Colonic mucosa (tissue), 4 donors: ENCODE measurements around the gene PKD1. TPM values are rescaled to one million over a fixed set of nuclear protein-coding genes. Genes with fewer than 3 reads are reported as not detected.

ENCODE experiments used
- DNase-seq: peaks from one replicate; pipeline ENCODE4 v3.0.0-alpha.2; 2020
- H3K27ac ChIP-seq: fragments of 200-600 bp; one replicate; pipeline ENCODE4 v1.8.0; 2021
- H3K27me3 ChIP-seq: fragments of 200-600 bp; one replicate; pipeline ENCODE4 v1.8.0; 2021
- H3K36me3 ChIP-seq: fragments of 200-600 bp; one replicate; pipeline ENCODE4 v1.8.0; 2021
- H3K4me1 ChIP-seq: fragments of 200-600 bp; one replicate; pipeline ENCODE4 v1.8.0; 2021; ENCODE audit warnings: mild to moderate bottlenecking
- H3K4me3 ChIP-seq: fragments of 200-600 bp; one replicate; pipeline ENCODE4 v1.8.0; 2021
- H3K9ac ChIP-seq, 2 donors: one replicate each; pipeline ENCODE4 v1.7.0; 2013; ENCODE audit warnings: control low read depth in 2 of 2, low read depth in 2 of 2, low read length in 2 of 2
- H3K9me3 ChIP-seq: fragments of 200-600 bp; one replicate; pipeline ENCODE4 v1.8.0; 2021
- CTCF ChIP-seq: fragments of 200-600 bp; IDR thresholded peaks from one replicate; pipeline ENCODE4 v1.8.0; 2022; ENCODE audit warnings: antibody characterized with exemption, mild to moderate bottlenecking
- intact Hi-C: fragments of 100-400 bp; cut with DNase I; formaldehyde crosslinking; loops from one replicate; pipeline ENCODE4 v1.14.1; 2022
- total RNA-seq, 2 donors: library from RNA; stranded (reverse); fragmentation: NEBNext Ultra II Directional in 1 of 2; extraction: Animal tissue kit (Norgen Biotek cat#: 25700) in 1 of 2; gene quantifications; one replicate each; pipeline ENCODE4 v1.2.1, GENCODE V29; 2021
- donor health status: healthy.
- donor health status: DM: no; HTN: no; CAD: no.
- donor health status: DM: no; HTN: no; CAD: no.

PKD1 gene
- total RNA-seq, 2 donors from 2014 or later = 48.2 to 83.5 TPM

DNA sequence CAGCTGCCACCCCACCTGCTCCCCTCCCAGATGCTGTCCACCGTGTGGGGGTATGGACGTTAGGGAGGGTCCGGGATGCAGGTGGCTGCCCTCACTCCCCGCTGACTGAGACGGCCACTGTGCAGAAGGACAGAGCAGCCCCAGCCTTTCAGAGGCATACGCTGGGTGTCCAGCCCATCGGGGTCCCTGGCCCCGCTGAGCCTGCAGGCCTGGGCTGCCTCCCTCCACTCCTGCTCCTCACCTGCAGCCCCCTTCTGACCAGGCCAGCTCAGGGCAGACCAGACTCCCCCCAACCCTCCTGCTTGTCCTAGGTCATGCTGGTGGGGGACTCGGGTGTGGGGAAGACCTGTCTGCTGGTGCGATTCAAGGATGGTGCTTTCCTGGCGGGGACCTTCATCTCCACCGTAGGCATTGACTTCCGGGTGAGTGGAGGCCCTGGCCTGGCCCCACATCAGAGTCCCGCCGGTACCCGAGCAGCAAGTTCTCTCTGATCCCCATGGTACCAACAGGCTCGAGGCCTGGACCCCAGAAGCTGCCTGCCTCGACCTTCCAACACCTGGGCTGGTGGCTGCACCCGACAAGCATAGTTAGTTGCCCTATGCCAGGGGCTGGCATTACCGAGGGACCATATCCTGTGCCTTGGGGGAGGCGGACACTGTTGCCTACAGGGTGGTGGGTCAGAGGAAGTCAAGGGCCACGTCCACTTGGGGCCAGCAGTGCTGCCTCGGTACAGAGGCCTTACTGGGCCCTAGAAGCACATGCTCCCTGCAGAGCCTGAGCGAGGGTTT, 14.1 kb upstream of the PKD1 start:
- Histone ChIP-seq H3K4me3 (no peak overlapping the region), H3K4me1 (peaks cover 44% of the 10 kb centered on the region), H3K27me3 (no peaks in the 10 kb centered on the region), H3K36me3 (no peaks in the 10 kb centered on the region), H3K9ac (peak overlapping the region; percentile 69 to 78), H3K9me3 (no peaks in the 10 kb centered on the region), H3K27ac (no peak overlapping the region)
- intact Hi-C loops = no loop called here
- no peak for DNase-seq
- no peak for TF ChIP-seq CTCF

GRCh38 chr16:2148714-2149629, 13.3 kb upstream of the PKD1 start:
- Histone ChIP-seq H3K9ac (peak overlapping the region; percentile 63 to 69), H3K27ac (peak overlapping the region; percentile 44)

DNA sequence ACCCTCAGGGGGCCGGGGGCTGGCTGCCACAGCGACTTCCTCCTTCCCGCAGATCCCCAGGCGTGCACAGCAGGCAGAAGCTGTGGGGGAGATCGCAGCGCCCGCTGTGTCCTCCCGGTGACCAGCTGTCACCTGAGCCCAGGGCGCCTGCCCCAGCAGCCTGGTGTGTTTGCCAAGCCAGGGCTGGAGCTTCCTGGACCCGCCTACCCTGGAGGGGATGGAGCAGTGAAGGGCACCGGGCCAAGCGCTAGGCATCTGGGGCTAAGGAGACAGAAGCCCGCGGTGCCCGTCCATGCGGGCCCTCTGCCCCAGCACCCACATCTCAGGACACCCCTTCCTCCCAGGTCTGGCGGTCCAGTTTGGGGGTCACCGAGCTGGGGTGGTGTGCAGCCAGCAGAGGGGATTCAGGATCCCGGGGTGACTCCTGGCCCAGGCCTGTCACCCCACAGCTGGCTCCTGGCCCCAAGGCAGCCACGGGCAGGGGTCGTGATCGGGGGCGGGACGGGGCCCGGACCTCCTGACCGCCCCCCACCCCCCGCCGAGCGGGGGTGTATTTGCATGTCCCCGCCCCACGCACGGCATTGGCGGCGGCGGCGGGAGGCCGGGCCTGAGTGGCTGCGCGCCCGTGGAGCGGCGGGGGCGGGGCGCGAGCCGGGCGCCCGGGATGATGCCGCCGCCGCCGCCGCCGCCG, 12.4 kb upstream of the PKD1 start, which contains the start of gene RAB26:
TSS of gene RAB26 (plus strand) at position 645 of the 691 bp plus-strand sequence. CDS start 159 bp downstream, outside the sequence.
- Histone ChIP-seq H3K9me3 (no peaks in the 10 kb centered on the region), H3K4me3 (peak within 1 kb of the TSS; percentile 53), H3K4me1 (peaks cover 36% of the 10 kb centered on the region), H3K36me3 (no peaks in the 10 kb centered on the region), H3K9ac (peak within 1 kb of the TSS; percentile 63 to 69), H3K27me3 (no peaks in the 10 kb centered on the region), H3K27ac (peak within 1 kb of the TSS; percentile 83)
- intact Hi-C loops = no loop called here
- no peak for TF ChIP-seq CTCF
- DNase-seq = peak; percentile 93

More at GRCh38 chr16:2148714-2149629, 13.3 kb upstream of the PKD1 start:
- Histone ChIP-seq H3K36me3 (no peaks in the 10 kb centered on the region), H3K4me3 (peak overlapping the region; percentile 53), H3K4me1 (peaks cover 40% of the 10 kb centered on the region), H3K27me3 (no peaks in the 10 kb centered on the region), H3K9me3 (no peaks in the 10 kb centered on the region)
- TF ChIP-seq CTCF = no peak
- intact Hi-C loops = no loop called here
- DNase-seq = peak; percentile 51

GRCh38 chr16:2147378-2147777, 11.7 kb upstream of the PKD1 start:
- intact Hi-C loops = no loop called here

More at GRCh38 chr16:2147378-2147777, 11.7 kb upstream of the PKD1 start:
- Histone ChIP-seq H3K36me3 (no peaks in the 10 kb centered on the region), H3K4me1 (peaks cover 28% of the 10 kb centered on the region), H3K27ac (peak overlapping the region; percentile 83), H3K27me3 (no peaks in the 10 kb centered on the region), H3K9me3 (no peaks in the 10 kb centered on the region), H3K9ac (peak overlapping the region in 1 of 2 donors; percentile 55), H3K4me3 (no peak overlapping the region)
- TF ChIP-seq CTCF = no peak
- no peak for DNase-seq
